Mammary epithelial cell (primary cell): ENCODE measurements around the gene SSPN.

Source experiments
- CTCF ChIP-seq, 2 donors: IDR thresholded peaks in 1 of 2; conservative IDR thresholded peaks in 1 of 2; 2 replicates each; pipeline ENCODE4 v1.5.1; 2011 to 2012; ENCODE audit warnings: inconsistent platforms in 2 of 2, low read length in 2 of 2, mild to moderate bottlenecking in 2 of 2, control low read depth in 1 of 2, low read depth in 1 of 2; ENCODE audit not compliant: insufficient read depth in 1 of 2; ENCODE audit errors: extremely low read depth in 1 of 2
- EZH2 ChIP-seq: IDR thresholded peaks from 2 replicates; pipeline ENCODE4 v1.6.1; 2012; ENCODE audit warnings: low read length, inconsistent platforms, borderline replicate concordance

GRCh38 chr12:26195641-26196420, 458 bp downstream of the SSPN start:
- TF ChIP-seq CTCF (conservative IDR thresholded peaks at IDR 0.05 in 1 of 2, IDR thresholded peaks at IDR 0.05 in 1 of 2; ENCODE audit: extremely low read depth in 1 of 2, insufficient read depth in 1 of 2, low read depth in 1 of 2, low read length in 2 of 2) = no peak
- no peak for TF ChIP-seq EZH2
